Mucosa of stomach (tissue), 1 donor: ENCODE results near the gene MAD1L1.
"Not testable (repeated sequence)": the region's sequence is repeated elsewhere in the genome, so short reads cannot be mapped to it uniquely, and the experiment has no call there.

ENCODE experiments used
- H3K27me3 ChIP-seq: one replicate; pipeline ENCODE4 v1.7.0; 2013; ENCODE audit warnings: mild to moderate bottlenecking, low read length; ENCODE audit not compliant: control insufficient read depth, insufficient read depth
- H3K36me3 ChIP-seq: one replicate; pipeline ENCODE4 v1.7.0; 2013; ENCODE audit warnings: low read length; ENCODE audit not compliant: control insufficient read depth, insufficient read depth
- H3K4me1 ChIP-seq: one replicate; pipeline ENCODE4 v1.7.0; 2013; ENCODE audit warnings: mild to moderate bottlenecking, low read length; ENCODE audit not compliant: control insufficient read depth, insufficient read depth
- H3K4me3 ChIP-seq: one replicate; pipeline ENCODE4 v1.7.0; 2013; ENCODE audit warnings: low read length
- H3K9ac ChIP-seq: one replicate; pipeline ENCODE4 v1.7.0; 2013; ENCODE audit warnings: mild to moderate bottlenecking, low read length, moderate library complexity
- H3K9me3 ChIP-seq: one replicate; pipeline ENCODE4 v1.7.0; 2013; ENCODE audit warnings: mild to moderate bottlenecking, low read length, moderate library complexity; ENCODE audit not compliant: control insufficient read depth
- donor health status: Pancreatic carcinoma.

The MAD1L1 gene

GRCh38 chr7:1936006-1936310 is 296.8 kb downstream of the MAD1L1 start:
- Histone ChIP-seq H3K9me3 (no peaks in the 10 kb centered on the region), H3K4me3 (no peak overlapping the region), H3K36me3 (no peaks in the 10 kb centered on the region), H3K27me3 (no peaks in the 10 kb centered on the region), H3K9ac (no peak overlapping the region), H3K4me1 (no peaks in the 10 kb centered on the region)

GRCh38 chr7:1935176-1936005 is 297.4 kb downstream of the MAD1L1 start:
- H3K27me3 ChIP-seq = no peaks in the 10 kb centered on the region
- H3K36me3 ChIP-seq = no peaks in the 10 kb centered on the region
- H3K9me3 ChIP-seq = no peaks in the 10 kb centered on the region
- H3K4me3 ChIP-seq = no peak overlapping the region
- no peak overlapping the region for H3K9ac ChIP-seq
- no peaks in the 10 kb centered on the region for H3K4me1 ChIP-seq

DNA sequence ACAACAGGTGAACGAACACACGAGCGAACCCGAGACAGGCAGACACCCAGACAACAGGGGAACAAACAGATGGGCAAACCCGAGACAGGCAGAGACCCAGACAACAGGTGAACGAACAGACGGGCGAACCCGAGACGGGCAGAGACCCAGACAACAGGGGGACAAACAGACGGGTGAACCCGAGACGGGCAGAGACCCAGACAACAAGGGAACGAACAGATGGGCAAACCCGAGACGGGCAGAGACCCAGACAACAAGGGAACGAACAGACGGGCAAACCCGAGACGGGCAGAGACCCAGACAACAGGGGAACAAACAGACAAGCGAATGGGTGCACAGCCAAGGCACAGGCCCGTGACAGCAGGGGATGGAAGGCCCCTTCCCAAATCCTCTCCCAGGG is 298.0 kb downstream of the MAD1L1 start:
- no peaks in the 10 kb centered on the region for H3K4me1 ChIP-seq
- H3K36me3 ChIP-seq = no peaks in the 10 kb centered on the region
- no peak overlapping the region for H3K9ac ChIP-seq
- H3K9me3 ChIP-seq = no peaks in the 10 kb centered on the region
- H3K4me3 ChIP-seq = no peak overlapping the region
- H3K27me3 ChIP-seq = no peaks in the 10 kb centered on the region

- no peaks in the 10 kb centered on the region for H3K9me3 ChIP-seq
These were observed 298.7 kb downstream of the MAD1L1 start for GRCh38 chr7:1934017-1934416.

DNA sequence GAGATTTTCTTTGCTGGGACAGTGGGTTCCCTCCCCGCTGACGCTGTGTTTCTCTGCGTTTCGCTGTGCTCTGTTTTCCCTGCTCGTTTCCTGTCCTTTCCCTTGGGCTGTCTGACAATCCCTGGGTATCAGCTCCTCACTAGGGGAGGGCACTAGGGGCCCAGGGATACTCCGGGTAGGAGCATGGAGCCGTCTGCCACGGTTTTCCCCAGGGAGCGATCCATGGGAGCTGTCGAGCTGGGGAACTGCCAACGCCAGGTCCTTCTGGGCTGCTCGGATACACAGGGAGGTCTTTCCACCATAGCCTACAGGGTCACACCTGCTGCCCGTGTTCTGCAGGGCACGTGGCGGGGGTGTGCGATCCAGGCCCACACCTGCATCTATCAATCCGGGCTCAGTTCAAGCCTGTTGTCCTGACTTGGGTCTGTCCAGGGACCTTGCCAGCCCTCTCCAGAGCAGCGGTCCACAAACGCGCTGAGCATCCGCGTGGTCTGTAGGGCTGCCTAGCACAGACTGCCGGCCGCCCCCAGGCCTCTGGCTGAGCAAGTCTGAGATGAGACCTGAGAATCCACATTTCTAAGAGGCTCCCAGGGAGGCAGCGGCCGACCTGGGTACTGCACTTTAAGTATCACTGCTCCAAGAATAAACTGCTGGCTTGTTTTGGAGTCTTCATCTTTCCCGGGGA is 299.5 kb downstream of the MAD1L1 start:
- Histone ChIP-seq H3K4me1 (peaks cover 13% of the 10 kb centered on the region), H3K27me3 (no peaks in the 10 kb centered on the region), H3K9me3 (no peaks in the 10 kb centered on the region), H3K4me3 (no peak overlapping the region), H3K9ac (no peak overlapping the region), H3K36me3 (no peaks in the 10 kb centered on the region)

More at GRCh38 chr7:1934017-1934416, 298.7 kb downstream of the MAD1L1 start:
- Histone ChIP-seq H3K4me1 (peaks cover 5% of the 10 kb centered on the region), H3K27me3 (no peaks in the 10 kb centered on the region), H3K36me3 (no peaks in the 10 kb centered on the region), H3K4me3 (no peak overlapping the region), H3K9ac (no peak overlapping the region)

GRCh38 chr7:1931951-1932270 is 300.8 kb downstream of the MAD1L1 start:
- no peaks in the 10 kb centered on the region for H3K36me3 ChIP-seq
- no peak overlapping the region for H3K4me3 ChIP-seq
- no peaks in the 10 kb centered on the region for H3K9me3 ChIP-seq
- H3K9ac ChIP-seq = no peak overlapping the region
- peaks cover 25% of the 10 kb centered on the region for H3K4me1 ChIP-seq
- H3K27me3 ChIP-seq = no peaks in the 10 kb centered on the region

DNA sequence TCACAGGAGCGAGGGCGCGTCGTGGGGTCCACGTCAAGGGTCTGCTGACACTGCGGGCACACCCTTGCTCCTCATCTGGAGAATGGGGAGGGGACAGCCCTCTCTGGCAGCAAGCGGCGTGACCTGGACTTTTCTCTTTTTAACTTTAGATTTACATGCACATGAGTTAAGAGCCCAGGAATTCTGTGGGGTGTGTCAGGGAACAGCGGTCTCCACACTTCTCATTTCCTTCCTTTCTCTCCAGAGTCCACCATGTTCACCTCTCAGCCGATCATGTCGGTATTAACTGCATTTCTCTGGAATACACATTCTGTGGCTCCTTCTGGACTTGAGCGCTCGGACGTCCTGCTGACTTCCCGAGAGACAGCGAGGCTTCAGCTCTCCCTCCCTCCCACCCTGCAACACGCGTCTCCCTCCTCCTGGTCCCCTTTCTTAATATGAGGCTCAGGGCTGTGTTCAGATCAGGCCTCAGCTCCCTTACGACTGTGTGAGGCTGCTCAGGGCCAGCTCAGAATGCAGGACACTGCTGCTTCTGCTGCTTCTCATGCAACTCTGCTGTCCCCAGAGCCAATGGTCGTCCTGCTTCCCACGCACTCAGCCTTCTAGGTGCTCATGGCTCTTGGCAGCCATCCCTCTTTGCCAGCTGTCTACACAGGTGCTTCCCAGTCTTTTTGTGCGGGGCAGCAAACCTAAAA is 301.3 kb downstream of the MAD1L1 start:
- Histone ChIP-seq H3K4me1 (peaks cover 29% of the 10 kb centered on the region), H3K36me3 (no peaks in the 10 kb centered on the region), H3K9ac (no peak overlapping the region), H3K4me3 (no peak overlapping the region), H3K27me3 (no peaks in the 10 kb centered on the region), H3K9me3 (no peaks in the 10 kb centered on the region)

DNA sequence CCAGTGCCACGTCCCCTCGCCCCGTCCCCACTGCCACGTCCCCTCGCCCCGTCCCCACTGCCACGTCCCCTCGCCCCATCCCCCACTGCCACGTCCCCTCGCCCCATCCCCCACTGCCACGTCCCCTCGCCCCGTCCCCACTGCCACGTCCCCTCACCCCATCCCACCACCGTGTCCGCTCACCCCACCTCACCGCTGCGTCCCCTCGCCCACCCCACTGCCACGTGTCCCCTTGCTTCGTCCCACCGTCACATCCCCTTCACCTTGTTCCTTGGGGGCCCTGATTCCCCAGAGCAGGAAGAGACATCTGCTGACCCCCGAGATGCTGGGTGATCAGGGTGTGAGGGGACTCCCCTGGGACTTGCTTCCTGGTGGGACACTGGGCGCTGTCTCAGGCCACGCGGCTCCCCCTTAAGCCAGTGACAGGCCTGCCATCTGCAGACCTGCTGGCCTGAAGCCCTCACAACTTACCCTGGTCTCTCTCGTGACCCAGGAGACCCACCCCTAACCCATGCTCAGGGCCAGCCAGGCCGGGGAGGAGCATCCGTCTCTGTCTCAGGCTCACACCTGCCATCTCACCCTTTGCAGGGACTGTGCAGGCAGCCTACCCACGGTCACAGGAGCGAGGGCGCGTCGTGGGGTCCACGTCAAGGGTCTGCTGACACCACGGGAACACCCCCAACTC is 302.2 kb downstream of the MAD1L1 start:
- H3K4me3 ChIP-seq = no peak overlapping the region
- H3K9ac ChIP-seq = no peak overlapping the region
- H3K27me3 ChIP-seq = no peaks in the 10 kb centered on the region
- H3K4me1 ChIP-seq = peaks cover 31% of the 10 kb centered on the region
- H3K36me3 ChIP-seq = no peaks in the 10 kb centered on the region
- H3K9me3 ChIP-seq = no peaks in the 10 kb centered on the region

GRCh38 chr7:1929349-1929925 is 303.3 kb downstream of the MAD1L1 start:
- H3K4me3 ChIP-seq, H3K36me3 ChIP-seq, H3K9me3 ChIP-seq, H3K27me3 ChIP-seq: not testable (repeated sequence)
- Histone ChIP-seq H3K4me1 (peaks cover 31% of the 10 kb centered on the region), H3K9ac (peak overlapping the region; percentile 64)

- Histone ChIP-seq H3K4me3 (peak overlapping the region; percentile 66), H3K36me3 (no peaks in the 10 kb centered on the region), H3K27me3 (no peaks in the 10 kb centered on the region), H3K9me3 (no peaks in the 10 kb centered on the region), H3K9ac (peak overlapping the region; percentile 64), H3K4me1 (peaks cover 31% of the 10 kb centered on the region)
These were observed 303.9 kb downstream of the MAD1L1 start for GRCh38 chr7:1928645-1929348.

DNA sequence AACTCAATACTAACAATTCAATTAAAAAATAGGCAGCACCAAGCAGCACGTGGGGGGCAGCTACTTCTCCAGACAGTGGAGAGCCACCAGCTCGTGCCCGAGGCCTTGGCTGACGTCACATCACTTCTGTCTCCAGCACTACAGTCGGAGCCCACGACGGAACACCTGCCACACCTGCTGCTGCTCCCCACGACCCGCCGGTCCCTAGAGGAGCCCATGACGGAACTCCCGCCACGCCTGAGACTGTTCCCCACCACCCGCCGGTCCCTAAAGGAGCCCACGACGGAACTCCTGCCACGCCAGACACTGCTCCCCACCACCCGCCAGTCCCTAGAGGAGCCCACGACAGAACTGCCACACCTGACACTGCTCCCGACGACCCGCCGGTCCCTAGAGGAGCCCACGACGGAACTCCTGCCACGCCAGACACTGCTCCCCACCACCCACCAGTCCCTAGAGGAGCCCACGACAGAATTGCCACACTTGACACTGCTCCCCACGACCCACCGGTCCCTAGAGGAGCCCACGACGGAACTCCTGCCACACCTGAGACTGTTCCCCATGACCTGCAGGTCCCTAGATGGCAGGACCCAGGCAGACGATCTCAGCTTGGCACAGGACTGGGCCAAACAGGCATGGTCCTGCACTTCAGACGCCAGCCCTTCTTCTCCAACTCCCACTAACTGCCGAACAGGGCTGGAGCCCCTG is 304.7 kb downstream of the MAD1L1 start:
- H3K4me1 ChIP-seq = peaks cover 31% of the 10 kb centered on the region
- peak overlapping the region; percentile 64 for H3K9ac ChIP-seq
- H3K36me3 ChIP-seq = no peaks in the 10 kb centered on the region
- H3K4me3 ChIP-seq = peak overlapping the region; percentile 66
- H3K9me3 ChIP-seq = no peaks in the 10 kb centered on the region
- H3K27me3 ChIP-seq = no peaks in the 10 kb centered on the region
